GM19328 (cell line): ENCODE results near the gene KCNK7.

Source experiments
- ATAC-seq: cut with Tn5 transposase; IDR thresholded peaks from one replicate; pipeline ENCODE4 v1.9.1; 2021; ENCODE audit warnings: mild to moderate bottlenecking, moderate library complexity; ENCODE audit not compliant: unreplicated experiment

The KCNK7 gene

DNA sequence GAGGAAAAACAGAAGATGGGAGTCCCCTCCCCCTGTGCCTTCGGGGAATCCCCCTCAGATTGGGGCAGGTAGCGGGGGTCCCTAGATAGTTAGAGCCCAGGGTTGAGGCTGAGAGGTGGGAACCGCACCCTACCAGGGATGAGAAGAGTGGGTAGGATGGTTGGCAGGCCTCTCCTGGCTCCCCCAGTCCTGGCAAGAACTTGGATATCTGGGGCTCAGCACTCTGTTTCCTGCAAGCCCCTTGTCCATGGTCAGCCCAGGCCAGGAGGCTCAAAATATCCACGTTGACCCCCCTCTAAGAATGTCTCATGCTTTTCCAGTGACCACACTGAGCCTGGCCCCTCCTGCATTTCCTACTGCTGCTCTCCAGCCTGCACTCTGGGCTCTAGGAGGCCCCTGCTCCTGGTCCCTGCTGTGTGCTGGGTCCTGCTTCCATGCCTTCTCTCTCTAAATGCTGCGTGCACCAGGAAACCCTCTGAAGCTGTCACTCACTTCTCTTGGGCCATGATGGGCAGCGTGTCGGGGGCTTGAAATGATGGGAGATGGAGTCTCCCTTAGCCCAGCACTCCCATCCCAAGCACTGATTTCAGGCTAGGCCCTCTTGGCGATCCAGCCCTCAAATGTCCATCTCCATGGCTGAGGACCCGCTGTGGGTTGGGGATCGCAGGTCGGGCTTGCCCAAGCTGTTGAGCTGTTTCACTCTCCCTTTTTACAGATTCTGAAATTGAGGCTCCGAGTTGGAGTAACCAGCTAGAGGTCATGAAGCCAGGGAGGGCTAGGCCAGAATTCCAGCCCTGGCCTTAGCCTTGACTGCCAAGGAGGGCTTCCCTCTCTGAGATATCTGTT is 16.4 kb upstream of the KCNK7 start:
- ATAC-seq, result no peak

DNA sequence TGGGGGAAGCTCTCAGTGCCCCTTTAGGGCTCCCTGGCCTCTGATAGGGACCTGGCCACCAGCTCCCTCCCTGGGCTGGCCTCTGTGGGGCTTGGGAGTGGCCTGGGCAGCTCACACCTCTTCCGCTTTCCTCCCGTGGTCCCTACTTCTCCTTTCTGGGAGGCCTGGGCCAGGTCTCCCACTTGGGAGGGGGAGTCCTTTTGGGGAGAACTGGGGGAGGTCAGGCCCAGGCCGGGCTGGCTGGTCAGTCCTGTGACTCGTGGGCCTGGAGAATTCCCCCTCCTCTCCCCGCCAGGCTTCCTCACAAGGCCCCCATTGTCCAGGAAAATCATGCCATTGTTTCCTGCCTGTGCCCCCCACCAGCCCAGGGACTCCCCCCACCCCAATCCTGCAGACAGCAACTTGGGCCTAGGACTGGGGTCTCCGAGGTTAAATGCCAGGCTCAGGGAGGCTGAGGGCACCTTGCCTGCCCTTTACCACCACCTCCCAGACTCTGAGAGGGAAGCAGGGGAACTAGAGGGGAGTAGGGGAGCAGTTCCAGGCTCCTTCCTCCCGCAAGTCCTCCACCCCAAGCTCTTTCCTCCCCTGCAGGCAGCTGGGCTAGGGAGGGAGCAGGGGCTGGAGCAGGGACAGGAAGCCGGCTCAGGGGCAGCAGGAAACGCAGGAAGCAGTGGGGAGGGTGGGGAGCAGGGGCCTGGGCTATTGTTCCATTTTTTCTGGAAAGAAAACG is 15.6 kb upstream of the KCNK7 start:
- ATAC-seq, result no peak

DNA sequence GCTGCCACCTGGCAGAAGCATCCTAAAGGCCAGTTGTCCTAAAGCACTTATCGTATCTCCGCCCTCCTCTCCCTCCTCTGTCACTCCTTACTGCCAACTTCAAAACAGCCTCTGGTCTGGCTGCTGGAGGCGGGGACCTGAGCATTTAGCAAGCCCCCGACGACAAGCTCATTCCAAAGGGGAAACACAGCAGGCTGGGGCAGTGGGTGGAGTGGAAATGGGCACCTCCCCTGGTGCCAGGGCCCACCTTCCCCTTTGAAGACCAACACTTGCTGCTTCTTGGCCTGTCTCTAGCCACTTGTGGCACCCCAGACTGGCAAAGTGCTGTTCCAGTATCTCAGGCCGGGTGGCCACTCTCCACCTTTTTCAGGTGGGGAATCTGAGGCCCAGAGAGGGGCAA is 14.8 kb upstream of the KCNK7 start:
- no peak for ATAC-seq

DNA sequence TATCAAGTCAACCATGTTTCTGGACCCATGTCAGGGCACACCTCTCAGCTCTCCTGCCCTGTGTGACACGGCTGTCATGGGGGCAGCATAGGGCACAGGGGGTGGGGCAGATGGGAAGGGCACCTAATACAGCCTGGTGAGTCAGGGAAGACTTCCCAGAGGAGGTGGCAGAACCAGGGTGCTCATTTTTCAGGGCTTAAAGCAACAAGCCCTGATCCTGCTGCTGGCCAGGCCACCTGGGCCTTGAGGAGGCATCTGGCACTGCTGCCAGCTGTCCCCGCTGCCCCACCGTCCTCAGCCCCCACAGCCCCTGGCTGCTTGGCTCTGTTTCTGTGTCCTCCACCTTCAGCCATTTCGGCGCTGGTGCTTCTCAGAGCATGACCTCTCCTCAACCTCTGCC is 14.1 kb upstream of the KCNK7 start:
- no peak for ATAC-seq

DNA sequence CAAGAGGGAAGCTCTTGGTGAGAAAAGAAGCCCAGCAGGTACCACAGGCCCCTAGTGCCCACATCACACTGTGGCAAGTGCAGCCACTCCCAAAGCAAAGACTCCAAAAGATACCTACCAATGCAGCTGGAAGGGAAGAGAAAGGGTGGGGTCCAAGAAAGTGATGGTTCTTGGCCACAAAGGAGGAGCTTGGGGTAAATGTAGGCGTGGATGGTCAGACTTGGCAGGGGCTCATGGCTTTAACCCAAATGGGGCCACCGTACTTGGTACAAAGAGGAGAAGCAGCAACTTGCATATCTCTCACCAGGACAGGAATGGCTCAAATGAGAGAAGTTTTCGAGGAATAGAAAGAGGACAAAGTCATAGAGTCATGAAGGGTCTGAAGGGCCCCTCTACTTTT is 13.6 kb upstream of the KCNK7 start:
- no peak for ATAC-seq

DNA sequence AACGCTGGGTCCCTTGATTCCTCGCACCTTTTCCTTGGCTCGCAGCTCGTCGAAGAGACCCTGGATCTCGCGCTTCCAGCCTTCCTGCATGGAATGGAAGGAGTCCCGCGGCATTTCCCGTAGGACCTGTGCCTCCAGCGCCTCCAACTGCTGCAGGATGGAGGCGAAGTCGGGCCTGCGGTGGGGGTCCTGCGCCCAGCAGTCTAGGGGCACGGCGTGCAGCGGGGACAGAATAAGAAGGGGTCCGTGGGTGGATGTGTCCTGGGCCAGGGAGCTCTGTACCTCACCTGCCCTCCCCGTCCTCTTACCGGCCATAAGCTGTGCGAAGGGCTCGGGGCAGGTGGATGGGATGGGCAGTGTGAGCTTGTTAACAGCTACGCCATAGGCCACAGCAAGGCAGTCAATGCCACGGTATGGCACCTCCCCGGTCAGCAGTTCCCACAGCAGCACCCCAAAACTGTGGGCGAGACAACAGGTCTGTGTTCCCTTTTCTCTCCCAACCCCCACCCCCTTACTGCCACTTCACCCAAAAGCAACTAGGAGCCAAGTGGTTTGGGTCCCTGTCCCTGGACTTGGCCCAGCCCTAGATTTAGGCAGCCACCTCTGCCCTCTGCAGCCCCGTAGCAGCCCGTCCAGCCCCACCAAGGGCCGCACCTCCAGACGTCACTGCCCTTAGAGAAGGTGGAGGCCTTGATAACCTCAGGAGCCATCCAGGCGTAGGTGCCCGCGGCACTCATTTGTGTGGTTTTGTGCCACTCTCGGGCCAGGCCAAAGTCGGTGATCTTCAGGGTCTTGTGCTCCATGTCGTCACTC is 12.2 kb upstream of the KCNK7 start:
- ATAC-seq, result no peak

DNA sequence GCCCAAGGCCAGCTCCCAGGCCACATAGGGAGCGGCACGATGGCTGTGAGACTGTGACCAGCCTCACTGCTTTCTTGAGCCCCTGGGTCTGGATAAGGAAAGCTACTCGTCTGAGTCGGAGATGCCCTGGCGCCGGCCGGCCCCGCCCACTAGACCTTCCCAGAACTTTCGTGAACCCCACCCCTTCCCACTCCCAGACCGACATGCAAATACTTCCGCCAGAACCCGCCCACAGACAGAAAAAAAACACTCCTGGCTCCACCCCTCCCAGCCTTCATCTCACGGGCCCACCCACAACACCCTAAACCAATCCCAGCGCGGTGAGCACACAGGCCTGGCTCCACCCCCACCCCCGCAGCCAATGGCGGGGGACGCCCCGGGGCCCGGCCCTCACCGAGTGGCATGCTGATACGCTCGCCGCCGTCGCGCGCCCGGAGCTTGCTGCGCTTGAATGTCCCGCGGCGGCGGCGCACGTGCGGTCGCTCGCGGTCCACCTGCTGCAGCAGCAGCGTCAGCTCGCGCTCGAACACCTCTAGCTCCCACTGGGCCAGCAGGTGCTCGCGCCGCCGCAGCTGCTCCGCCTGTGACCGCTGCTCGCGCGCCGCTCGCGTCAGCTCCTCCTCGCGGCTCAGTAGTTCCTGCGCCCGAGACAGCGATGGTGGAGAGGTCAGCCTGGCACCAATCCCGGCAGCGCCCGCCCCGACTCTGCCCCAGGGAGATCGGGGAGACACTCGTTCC is 11.4 kb upstream of the KCNK7 start:
- no peak for ATAC-seq

DNA sequence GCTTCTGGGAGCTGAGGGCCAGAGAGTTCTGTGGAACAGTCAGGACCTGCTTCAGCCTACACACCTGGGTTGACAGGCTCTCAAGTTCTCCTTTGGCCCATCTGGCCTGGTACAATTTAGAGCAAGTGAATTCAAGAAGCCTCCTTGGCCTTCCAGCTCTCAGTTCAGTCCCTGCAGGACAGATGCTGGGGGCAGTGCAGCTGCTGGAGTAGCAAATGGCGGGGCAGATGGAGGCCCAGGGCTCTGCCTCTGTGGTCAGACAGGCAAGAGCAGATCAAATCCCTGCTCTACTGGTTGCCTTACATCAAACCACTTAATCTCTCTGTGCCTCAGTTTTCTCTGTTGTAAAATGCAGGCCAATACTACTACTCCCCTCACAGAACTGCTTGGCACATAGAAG is 8.7 kb upstream of the KCNK7 start:
- no peak for ATAC-seq

DNA sequence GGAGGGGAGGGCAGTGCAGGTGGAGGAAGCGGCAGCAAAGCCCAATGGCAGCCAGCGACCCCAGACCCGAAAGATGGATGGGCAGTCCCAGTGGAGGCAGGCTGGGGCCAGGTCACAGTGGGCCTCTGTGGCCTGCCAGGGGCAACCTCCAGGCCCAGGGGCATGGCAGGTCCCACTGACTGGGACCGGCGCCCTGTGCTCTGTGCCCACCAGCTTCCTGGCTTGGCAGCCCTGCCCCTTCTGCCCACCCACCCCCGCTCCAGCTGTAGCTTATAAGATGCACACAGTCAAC is 4.3 kb upstream of the KCNK7 start:
- ATAC-seq, result no peak

DNA sequence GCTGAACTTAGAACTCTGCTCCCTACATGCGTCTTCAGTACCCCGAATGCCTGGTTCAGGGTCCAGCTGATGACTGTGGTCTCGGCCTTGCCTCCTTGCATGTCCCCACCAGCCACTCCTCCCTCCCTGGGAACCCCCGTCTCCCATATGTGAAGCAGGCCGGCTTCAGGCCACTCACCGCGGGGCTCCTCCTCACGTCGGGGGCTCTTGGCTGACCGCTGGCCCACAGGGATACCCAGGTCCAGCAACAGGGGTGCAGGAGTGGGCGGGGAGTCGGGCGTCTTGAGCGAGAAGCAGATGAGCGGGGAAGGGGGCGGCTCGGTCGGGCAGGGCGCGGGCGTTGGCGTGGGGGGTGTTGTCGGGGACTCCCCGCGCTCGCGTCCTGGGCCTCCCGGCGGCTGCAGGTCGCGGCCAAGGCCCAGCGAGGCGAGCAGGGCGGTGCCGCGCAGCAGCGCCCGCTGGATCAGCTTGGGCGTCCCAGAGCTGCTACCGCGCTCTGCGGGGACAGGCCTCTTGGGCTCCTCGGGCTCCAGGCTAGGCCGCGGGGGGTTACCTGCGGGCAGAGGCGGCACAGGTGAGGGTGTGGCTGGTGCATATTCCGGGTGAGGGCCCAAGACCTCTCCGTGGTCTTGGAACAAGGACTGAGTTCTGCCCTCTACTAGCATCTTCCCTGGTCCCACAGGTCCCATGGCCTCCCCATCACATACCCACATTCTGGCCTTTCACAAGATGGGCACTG is 3.8 kb upstream of the KCNK7 start:
- ATAC-seq, result no peak

DNA sequence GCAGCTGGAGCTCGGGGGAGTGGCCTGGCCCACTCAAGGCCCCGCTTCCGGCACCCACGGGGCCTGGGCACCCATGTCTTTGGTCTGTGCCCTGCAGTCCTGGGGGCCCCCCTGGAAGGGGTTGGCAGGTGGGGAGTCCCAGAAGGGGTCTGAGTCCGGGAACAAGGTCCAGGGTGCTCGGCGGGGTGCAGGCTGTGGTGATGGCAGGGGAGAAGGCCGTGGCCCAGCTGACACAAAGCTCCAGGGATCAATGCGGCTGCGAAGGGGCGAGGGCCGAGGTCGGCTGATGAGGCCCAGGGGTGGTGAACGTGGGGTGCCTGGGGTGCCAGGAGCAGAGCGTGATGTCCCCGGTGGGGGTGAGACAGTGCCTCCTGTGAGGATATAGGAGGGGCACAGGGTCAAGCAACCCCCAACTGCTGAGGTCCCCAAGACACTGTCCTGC is 2.7 kb upstream of the KCNK7 start:
- ATAC-seq, result no peak

DNA sequence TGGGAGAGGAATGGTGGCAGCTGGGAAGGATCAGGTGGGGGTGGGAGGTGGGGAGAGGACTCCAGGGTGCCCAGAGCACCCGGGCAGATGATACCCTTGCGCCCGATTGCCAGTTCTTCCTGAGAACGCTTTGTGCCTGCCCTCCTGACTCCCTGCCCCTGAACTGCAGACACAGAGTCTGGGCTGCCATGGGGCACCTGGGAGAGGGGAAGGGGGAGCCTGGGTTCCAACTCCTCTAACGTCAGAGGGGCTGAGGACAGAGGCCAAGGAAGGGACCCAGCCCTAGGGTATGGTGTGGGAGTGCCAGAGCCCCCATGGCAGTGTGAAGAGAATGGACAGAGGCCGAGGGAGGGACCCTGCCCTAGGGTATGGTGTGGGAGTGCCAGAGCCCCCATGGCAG is 920 bp upstream of the KCNK7 start:
- ATAC-seq, result no peak

DNA sequence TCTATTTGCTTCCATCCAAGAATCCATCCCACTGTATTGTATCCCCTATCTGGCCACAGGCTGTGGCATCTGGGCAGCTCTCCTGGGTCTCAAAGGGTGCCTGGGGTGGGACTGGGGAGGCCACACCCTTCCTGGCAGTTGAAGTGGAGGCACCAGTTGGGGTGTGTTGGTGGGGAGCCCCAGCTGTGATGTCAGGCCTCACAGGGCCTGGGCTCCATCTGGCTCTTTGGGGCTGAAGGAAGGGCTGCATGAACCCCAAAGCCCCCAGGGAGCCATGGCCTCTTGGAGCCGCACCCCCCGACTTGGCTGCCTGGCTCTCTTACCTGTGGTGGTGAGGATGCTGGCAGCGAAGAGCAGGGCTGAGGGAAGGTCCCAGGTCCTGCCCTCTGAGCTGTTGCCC is 469 bp downstream of the KCNK7 start:
- ATAC-seq, result no peak

DNA sequence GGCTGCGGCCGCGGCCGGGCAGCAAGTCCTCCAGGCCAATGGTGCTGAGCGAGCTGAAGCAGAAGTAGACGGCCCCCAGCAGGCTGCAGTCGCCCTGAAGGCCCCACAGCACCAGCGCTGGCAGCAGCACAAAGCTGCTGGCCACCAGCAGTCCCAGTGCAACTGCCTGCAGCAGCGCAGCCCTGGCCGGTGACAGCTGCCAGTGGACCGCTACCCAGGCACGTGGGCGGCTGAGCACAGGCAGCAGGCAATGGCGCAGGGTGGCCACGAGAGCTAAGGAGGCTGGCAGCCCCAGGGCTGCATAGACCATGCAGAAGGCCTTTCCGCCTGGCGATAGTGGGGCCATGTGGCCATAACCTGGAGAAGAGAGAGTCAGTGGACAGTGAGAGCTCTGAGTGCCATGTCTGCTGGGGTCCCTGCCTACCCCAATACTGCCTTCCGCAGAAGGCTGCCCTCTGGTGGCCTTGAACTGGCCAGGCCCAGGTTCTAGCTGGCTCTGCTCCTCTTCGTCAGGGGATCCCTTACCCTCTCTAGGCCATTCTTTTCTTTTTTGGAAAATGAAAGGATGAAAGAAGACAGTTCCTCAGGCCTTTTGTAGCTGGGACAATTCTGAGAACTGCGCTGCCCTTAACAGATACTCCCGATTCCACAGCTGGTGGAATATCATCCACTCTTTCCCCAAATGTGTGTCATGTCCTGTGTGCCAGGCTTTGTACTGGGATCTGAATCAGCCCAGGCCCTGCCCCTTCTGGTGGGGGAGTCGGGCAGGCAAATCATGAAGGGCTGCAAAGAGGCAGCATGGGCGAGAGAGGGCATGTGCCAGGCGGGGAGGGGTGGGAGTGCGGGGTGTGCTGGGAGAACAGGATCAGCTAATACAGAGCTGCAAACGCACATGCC is 1.8 kb downstream of the KCNK7 start:
- ATAC-seq, result no peak

DNA sequence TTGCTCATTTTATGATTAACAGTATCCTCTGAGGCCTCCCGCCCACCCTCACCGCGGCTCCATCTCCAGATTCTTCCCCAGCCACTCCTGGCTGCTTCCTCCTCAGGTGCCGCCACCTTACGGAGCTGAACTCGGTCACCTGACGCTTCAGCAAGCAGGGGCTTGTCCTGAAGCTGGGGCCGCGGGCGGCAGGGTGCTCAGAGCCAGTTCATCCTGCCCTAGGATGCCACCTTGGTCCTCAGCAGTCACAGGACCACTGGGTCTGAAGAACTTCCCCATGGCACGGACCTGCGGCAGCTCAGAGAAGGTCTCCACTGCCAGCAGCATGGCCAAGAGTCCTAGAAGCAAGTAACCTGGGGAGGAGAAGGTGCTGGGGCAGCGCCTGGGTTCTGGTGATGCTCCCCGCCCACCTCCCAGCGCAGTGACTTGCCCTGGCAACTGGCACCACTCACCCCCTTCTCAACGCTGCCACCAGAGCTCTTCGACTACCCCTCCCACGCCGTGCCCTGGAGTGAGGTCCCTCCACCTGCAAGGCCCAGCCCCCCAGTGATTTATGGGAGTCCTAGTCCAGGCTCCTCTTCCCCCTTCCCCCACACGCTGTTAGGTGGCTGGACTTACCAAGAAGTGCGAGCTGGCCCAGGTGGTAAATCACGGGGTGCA is 2.6 kb downstream of the KCNK7 start:
- ATAC-seq, result no peak

DNA sequence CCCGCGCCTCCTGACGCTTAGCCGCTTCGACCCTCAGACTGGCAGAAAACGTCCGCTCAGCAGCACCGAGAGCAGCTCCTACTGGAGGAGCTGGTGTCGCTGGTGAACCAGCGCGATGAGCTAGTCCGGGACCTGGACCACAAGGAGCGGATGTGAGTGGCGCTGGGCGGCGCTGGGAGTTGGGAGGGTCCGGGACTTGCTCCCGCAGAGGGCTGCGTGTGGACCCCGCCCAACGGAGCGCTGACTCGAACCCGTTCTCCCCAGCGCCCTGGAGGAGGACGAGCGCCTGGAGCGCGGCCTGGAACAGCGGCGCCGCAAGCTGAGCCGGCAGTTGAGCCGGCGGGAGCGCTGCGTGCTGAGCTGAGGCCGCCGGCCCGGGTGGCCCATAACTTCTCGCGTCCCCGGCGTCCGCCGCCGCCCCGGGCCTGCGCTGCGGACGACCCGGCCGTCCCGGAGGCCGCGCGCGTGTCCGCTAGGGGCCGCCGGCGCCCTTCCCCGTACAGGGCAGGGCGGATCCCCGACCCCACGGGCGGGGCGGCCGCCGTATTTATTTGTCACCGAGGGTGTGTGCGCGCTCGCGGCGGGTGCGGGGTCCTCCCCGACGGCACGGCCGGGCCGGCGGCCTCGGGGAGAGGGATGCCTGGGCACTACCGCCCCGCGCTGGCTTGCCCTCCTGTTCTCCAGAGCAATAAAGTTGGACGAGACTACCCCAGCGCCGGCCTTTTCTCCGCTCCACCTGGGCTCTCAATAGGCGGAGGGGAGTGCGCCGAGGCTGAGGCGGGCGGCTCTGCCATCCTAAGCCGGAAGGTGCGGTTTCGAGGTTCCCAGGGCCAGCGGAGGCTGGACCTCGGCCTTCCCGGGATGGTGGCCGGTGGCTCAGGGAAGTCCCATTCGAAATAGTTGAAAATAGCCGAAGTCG is 3.4 kb downstream of the KCNK7 start:
- ATAC-seq, result no peak

DNA sequence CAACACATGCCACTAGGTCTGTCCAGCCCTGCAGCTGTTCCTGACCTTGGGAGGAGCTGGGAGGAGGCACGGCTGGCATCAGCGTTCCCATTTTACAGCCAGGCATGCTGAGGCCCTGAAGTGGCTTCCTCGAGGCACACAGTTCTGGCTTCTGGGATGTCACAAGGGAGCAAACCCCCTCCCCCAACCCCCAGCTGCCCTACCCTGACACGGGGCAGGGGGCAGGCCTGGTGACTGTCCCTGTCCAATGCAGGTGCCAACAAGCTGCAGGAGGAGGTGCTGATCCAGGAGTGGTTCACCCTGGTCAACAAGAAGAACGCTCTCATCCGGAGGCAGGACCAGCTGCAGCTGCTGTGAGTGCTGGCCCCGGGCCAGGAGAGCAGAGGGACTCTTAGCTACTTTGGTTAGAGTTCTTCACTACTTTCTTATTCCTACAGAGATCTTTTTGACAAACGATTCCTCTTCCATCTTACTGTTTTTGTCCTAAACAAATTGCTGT is 5.3 kb downstream of the KCNK7 start:
- ATAC-seq, result no peak
